Activated naive CD4-positive, alpha-beta T cell treated with Interleukin-2 at 50 U/mL for 16 hours (primary cell): ENCODE data around the gene NFIB.

Source experiments
- DNase-seq: peaks from one replicate; pipeline ENCODE4 v3.0.0-alpha.2; 2020

NFIB gene

GRCh38 chr9:14179449-14179848 lies 134.5 kb downstream of the NFIB start:
- DNase-seq, result no peak

- no peak for DNase-seq
These were observed 138.2 kb downstream of the NFIB start for GRCh38 chr9:14175778-14176177.

- DNase-seq, result no peak
These were observed 140.2 kb downstream of the NFIB start for GRCh38 chr9:14173713-14174112.

- DNase-seq, result no peak
These were observed 142.9 kb downstream of the NFIB start for GRCh38 chr9:14170973-14171596.

- no peak for DNase-seq
These were observed 143.5 kb downstream of the NFIB start for GRCh38 chr9:14170392-14170931.

GRCh38 chr9:14168381-14168780 lies 145.6 kb downstream of the NFIB start:
- no peak for DNase-seq

GRCh38 chr9:14165376-14166035 lies 148.4 kb downstream of the NFIB start:
- no peak for DNase-seq

- DNase-seq, result no peak
These were observed 149.0 kb downstream of the NFIB start for GRCh38 chr9:14164908-14165307.

GRCh38 chr9:14159440-14160216 lies 154.3 kb downstream of the NFIB start:
- no peak for DNase-seq

- no peak for DNase-seq
These were observed 155.0 kb downstream of the NFIB start for GRCh38 chr9:14158916-14159315.

GRCh38 chr9:14158136-14158813 lies 155.7 kb downstream of the NFIB start:
- DNase-seq, result no peak

- DNase-seq, result no peak
These were observed 156.8 kb downstream of the NFIB start for GRCh38 chr9:14157191-14157590.

- DNase-seq, result no peak
These were observed 157.9 kb downstream of the NFIB start for GRCh38 chr9:14156046-14156445.

- no peak for DNase-seq
These were observed 158.7 kb downstream of the NFIB start for GRCh38 chr9:14155237-14155636.

GRCh38 chr9:14153310-14153720 lies 160.6 kb downstream of the NFIB start:
- DNase-seq, result no peak

- DNase-seq, result no peak
These were observed 162.5 kb downstream of the NFIB start for GRCh38 chr9:14151451-14151850.

GRCh38 chr9:14148501-14149103 lies 165.3 kb downstream of the NFIB start:
- DNase-seq, result no peak

- DNase-seq, result no peak
These were observed 166.2 kb downstream of the NFIB start for GRCh38 chr9:14147738-14148137.

GRCh38 chr9:14146201-14146874 lies 167.6 kb downstream of the NFIB start:
- no peak for DNase-seq

GRCh38 chr9:14144215-14144614 lies 169.7 kb downstream of the NFIB start:
- DNase-seq, result no peak

GRCh38 chr9:14141699-14142098 lies 172.2 kb downstream of the NFIB start:
- DNase-seq, result no peak

GRCh38 chr9:14140096-14140697 lies 173.7 kb downstream of the NFIB start:
- DNase-seq, result no peak
